K562 (cell line): ENCODE results near the gene EGFL7. TPM values are rescaled to one million over a fixed set of nuclear protein-coding genes. Genes with fewer than 3 reads are reported as not detected.

ENCODE experiments used
- CCAR2 ChIP-seq: fragments of 200-400 bp; formaldehyde crosslinking; IDR thresholded peaks from 2 replicates; pipeline ENCODE4 v1.6.1; 2017; ENCODE audit warnings: mild to moderate bottlenecking, low read depth, low read length
- CEBPB ChIP-seq: fragments of 450-650 bp; IDR thresholded peaks from 2 replicates; pipeline ENCODE4 v1.6.1; 2016; ENCODE audit warnings: missing genetic modification characterization, missing compliant biosample characterization
- CREM ChIP-seq: IDR thresholded peaks from 2 replicates; pipeline ENCODE4 v1.6.1; 2014; ENCODE audit warnings: antibody characterized with exemption, low read depth
- LEF1 ChIP-seq: fragments of 450-650 bp; IDR thresholded peaks from 2 replicates; pipeline ENCODE4 v1.6.1; 2016; ENCODE audit warnings: mild to moderate bottlenecking
- MAFG ChIP-seq: fragments of 450-650 bp; conservative IDR thresholded peaks from 2 replicates; pipeline ENCODE4 v1.6.1; 2016; ENCODE audit warnings: missing genetic modification characterization, missing compliant biosample characterization
- MEF2A ChIP-seq: IDR thresholded peaks from 2 replicates; pipeline ENCODE4 v1.6.1; 2011; ENCODE audit warnings: low read depth, mild to moderate bottlenecking, low read length, moderate library complexity; ENCODE audit not compliant: control insufficient read depth
- MEF2D ChIP-seq: conservative IDR thresholded peaks from 2 replicates; pipeline ENCODE4 v1.6.1; 2016; ENCODE audit warnings: low read depth, missing genetic modification characterization, missing compliant biosample characterization
- MIER1 ChIP-seq: fragments of 450-650 bp; IDR thresholded peaks from 2 replicates; pipeline ENCODE4 v1.6.1; 2016; ENCODE audit warnings: antibody characterized with exemption, mild to moderate bottlenecking, low read depth
- MTF1 ChIP-seq: fragments of 250-450 bp; sonication (Bioruptor Pico); IDR thresholded peaks from 2 replicates; pipeline ENCODE4 v1.9.0; 2021; ENCODE audit warnings: moderate library complexity, mild to moderate bottlenecking, inconsistent platforms, borderline replicate concordance
- POLR2AphosphoS2 ChIP-seq: IDR thresholded peaks from 2 replicates; pipeline ENCODE4 v1.6.1; 2012; ENCODE audit warnings: low read length, improper control_type of control experiment
- PTBP1 ChIP-seq: fragments of 200-400 bp; formaldehyde crosslinking; IDR thresholded peaks from 2 replicates; pipeline ENCODE4 v1.6.1; 2017; ENCODE audit warnings: low read depth, low read length
- RB1 ChIP-seq: fragments of 450-650 bp; IDR thresholded peaks from 2 replicates; pipeline ENCODE4 v1.6.1; 2017; ENCODE audit warnings: low read depth, mild to moderate bottlenecking
- TOE1 ChIP-seq, 2 experiments: fragments of 450-650 bp in 1 of 2; sonication (generic) in 1 of 2; formaldehyde crosslinking in 1 of 2; IDR thresholded peaks; 2 replicates each; pipeline versions ENCODE4 v1.7.1 to v1.8.0; 2016 to 2022; ENCODE audit warnings: borderline replicate concordance in 2 of 2, mild to moderate bottlenecking in 2 of 2, antibody characterized with exemption in 1 of 2, inconsistent platforms in 1 of 2, low read depth in 1 of 2, missing genetic modification reagents in 1 of 2, moderate library complexity in 1 of 2
- ZFX ChIP-seq: sonication (generic); formaldehyde crosslinking; IDR thresholded peaks from 2 replicates; pipeline ENCODE4 v1.8.0; 2022; ENCODE audit warnings: mild to moderate bottlenecking, missing genetic modification reagents, moderate library complexity
- ZNF384 ChIP-seq: IDR thresholded peaks from 2 replicates; pipeline ENCODE4 v1.6.1; 2012; ENCODE audit warnings: low read depth, low read length, improper control_type of control experiment
- ZNF436 ChIP-seq: fragments of 250-450, 450-650 bp; sonication (Bioruptor Pico); formaldehyde crosslinking; IDR thresholded peaks from 2 replicates; pipeline ENCODE4 v1.7.0; 2020; ENCODE audit warnings: mild to moderate bottlenecking
- polyA plus RNA-seq, 8 experiments: library from polyadenylated mRNA; depleted of rRNA in 4 of 8; stranded (reverse) in 5 of 8; unstranded in 3 of 8; fragments of >200 nt; fragmentation: Nextera tagmentation in 2 of 8; fragmentation: Illumina TruSeq in 1 of 8; extraction: Ambion mirVana in 2 of 8; extraction: Trizol in 1 of 8; gene quantifications; 2 replicates each; pipeline versions ENCODE4 v1.2.1 to v1.2.3, GENCODE V29; 2011 to 2014; ENCODE audit warnings: inconsistent platforms in 1 of 8, missing spikeins in 1 of 8
- total RNA-seq, 7 experiments: library from RNA; depleted of rRNA in 6 of 7; stranded (reverse); fragments of >200 nt in 6 of 7; fragmentation: Illumina TruSeq in 2 of 7; extraction: Trizol in 2 of 7; gene quantifications; 2 replicates each; pipeline versions ENCODE4 v1.2.1 to v1.2.3, GENCODE V29; 2011 to 2021; ENCODE audit warnings: low replicate concordance in 1 of 7
- TF ChIP-seq, protein P1 (sequence below): fragments of 200-800 bp; sonication (Bioruptor generic); IDR thresholded peaks from 2 replicates; pipeline ENCODE4 v1.6.1; 2017; ENCODE audit warnings: missing genetic modification characterization, missing compliant biosample characterization
- TF ChIP-seq, protein P2 (sequence below): fragments of 150-350 bp; IDR thresholded peaks from 2 replicates; pipeline ENCODE4 v1.6.1; 2014; ENCODE audit warnings: low read depth, mild to moderate bottlenecking, low read length, borderline replicate concordance
- TF ChIP-seq, protein P3 (sequence below): fragments of 250-450 bp; sonication (Bioruptor Pico); IDR thresholded peaks from 2 replicates; pipeline ENCODE4 v1.6.1; 2021; ENCODE audit warnings: mild to moderate bottlenecking
- TF ChIP-seq, protein P4 (sequence below): fragments of 450-650 bp; IDR thresholded peaks from 2 replicates; pipeline ENCODE4 v1.6.1; 2017; ENCODE audit warnings: antibody characterized with exemption
- TF ChIP-seq, protein P5 (sequence below): sonication (generic); formaldehyde crosslinking; IDR thresholded peaks from 2 replicates; pipeline ENCODE4 v1.9.0; 2022; ENCODE audit warnings: mild to moderate bottlenecking, missing genetic modification reagents

The EGFL7 gene
- total and polyA plus RNA-seq, 9 of the 15 experiments (the other 6 are each of a cell fraction or from before 2014, with no cell fraction given) = 1.5 to 286 (median 55.5) TPM

DNA sequence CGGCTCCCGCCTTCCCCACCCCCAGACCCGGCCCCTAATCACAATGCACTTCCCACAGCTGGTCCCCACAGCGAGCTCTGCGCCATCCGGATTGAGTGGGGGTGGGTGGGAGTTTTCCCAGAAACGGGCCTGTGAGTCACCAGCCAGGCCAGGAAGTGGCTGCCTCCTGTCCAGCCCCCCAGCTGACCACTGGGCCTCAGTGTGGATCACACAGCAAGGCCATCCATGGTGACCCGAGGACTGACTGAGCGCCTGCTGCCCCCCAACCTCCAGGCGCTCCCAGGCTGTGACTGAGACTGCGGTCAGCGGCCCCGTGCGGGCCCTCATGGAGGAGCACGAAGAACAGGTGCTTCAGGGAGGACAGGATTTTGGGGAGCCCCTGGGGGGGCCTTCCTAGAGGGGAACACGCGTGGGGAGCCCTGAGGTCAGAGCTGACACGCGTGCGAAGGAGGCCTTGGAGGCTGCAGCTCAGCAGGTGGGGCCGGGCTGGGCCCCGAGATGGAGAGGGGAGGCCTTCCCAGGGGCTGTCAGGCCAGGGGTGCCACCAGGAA lies 48.3 kb upstream of the EGFL7 start (continued):
- TF ChIP-seq, protein P1, sequence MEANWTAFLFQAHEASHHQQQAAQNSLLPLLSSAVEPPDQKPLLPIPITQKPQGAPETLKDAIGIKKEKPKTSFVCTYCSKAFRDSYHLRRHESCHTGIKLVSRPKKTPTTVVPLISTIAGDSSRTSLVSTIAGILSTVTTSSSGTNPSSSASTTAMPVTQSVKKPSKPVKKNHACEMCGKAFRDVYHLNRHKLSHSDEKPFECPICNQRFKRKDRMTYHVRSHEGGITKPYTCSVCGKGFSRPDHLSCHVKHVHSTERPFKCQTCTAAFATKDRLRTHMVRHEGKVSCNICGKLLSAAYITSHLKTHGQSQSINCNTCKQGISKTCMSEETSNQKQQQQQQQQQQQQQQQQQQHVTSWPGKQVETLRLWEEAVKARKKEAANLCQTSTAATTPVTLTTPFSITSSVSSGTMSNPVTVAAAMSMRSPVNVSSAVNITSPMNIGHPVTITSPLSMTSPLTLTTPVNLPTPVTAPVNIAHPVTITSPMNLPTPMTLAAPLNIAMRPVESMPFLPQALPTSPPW (CRISPR knock-in tag) = peak; percentile 76
- TF ChIP-seq, protein P2, sequence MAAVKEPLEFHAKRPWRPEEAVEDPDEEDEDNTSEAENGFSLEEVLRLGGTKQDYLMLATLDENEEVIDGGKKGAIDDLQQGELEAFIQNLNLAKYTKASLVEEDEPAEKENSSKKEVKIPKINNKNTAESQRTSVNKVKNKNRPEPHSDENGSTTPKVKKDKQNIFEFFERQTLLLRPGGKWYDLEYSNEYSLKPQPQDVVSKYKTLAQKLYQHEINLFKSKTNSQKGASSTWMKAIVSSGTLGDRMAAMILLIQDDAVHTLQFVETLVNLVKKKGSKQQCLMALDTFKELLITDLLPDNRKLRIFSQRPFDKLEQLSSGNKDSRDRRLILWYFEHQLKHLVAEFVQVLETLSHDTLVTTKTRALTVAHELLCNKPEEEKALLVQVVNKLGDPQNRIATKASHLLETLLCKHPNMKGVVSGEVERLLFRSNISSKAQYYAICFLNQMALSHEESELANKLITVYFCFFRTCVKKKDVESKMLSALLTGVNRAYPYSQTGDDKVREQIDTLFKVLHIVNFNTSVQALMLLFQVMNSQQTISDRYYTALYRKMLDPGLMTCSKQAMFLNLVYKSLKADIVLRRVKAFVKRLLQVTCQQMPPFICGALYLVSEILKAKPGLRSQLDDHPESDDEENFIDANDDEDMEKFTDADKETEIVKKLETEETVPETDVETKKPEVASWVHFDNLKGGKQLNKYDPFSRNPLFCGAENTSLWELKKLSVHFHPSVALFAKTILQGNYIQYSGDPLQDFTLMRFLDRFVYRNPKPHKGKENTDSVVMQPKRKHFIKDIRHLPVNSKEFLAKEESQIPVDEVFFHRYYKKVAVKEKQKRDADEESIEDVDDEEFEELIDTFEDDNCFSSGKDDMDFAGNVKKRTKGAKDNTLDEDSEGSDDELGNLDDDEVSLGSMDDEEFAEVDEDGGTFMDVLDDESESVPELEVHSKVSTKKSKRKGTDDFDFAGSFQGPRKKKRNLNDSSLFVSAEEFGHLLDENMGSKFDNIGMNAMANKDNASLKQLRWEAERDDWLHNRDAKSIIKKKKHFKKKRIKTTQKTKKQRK = no peak
- TF ChIP-seq, protein P3, sequence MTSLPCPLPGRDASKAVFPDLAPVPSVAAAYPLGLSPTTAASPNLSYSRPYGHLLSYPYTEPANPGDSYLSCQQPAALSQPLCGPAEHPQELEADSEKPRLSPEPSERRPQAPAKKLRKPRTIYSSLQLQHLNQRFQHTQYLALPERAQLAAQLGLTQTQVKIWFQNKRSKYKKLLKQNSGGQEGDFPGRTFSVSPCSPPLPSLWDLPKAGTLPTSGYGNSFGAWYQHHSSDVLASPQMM (CRISPR knock-in tag) = no peak
- TF ChIP-seq CEBPB (tag) = no peak
- no peak for TF ChIP-seq CCAR2
- no peak for TF ChIP-seq ZNF384
- TF ChIP-seq MIER1 = no peak
- TF ChIP-seq RB1 = no peak
- peak; percentile 71 for TF ChIP-seq LEF1
- TF ChIP-seq TOE1 (IDR thresholded peaks at IDR 0.05; ENCODE audit: borderline replicate concordance) = no peak
- no peak for TF ChIP-seq TOE1 (CRISPR knock-in tag; IDR thresholded peaks at IDR 0.05; ENCODE audit: borderline replicate concordance, low read depth)
- TF ChIP-seq ZNF436 (CRISPR knock-in tag) = no peak
- no peak for TF ChIP-seq MAFG (tag)
- TF ChIP-seq MEF2A = no peak
- TF ChIP-seq, protein P4, sequence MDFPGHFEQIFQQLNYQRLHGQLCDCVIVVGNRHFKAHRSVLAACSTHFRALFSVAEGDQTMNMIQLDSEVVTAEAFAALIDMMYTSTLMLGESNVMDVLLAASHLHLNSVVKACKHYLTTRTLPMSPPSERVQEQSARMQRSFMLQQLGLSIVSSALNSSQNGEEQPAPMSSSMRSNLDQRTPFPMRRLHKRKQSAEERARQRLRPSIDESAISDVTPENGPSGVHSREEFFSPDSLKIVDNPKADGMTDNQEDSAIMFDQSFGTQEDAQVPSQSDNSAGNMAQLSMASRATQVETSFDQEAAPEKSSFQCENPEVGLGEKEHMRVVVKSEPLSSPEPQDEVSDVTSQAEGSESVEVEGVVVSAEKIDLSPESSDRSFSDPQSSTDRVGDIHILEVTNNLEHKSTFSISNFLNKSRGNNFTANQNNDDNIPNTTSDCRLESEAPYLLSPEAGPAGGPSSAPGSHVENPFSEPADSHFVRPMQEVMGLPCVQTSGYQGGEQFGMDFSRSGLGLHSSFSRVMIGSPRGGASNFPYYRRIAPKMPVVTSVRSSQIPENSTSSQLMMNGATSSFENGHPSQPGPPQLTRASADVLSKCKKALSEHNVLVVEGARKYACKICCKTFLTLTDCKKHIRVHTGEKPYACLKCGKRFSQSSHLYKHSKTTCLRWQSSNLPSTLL = no peak
- TF ChIP-seq, protein P5, sequence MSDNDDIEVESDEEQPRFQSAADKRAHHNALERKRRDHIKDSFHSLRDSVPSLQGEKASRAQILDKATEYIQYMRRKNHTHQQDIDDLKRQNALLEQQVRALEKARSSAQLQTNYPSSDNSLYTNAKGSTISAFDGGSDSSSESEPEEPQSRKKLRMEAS (CRISPR knock-in tag) = peak; percentile 77
- no peak for TF ChIP-seq CREM
- no peak for TF ChIP-seq MTF1 (CRISPR knock-in tag)
- peak; percentile 73 for TF ChIP-seq ZFX (CRISPR knock-in tag)
- no peak for TF ChIP-seq MEF2D (tag)
- no peak for TF ChIP-seq PTBP1
- TF ChIP-seq POLR2AphosphoS2 = no peak
